Skeletal muscle tissue (tissue), 4 donors: ENCODE results near the gene YPEL3. TPM values are rescaled to one million over a fixed set of nuclear protein-coding genes. Genes with fewer than 3 reads are reported as not detected.
A peak's percentile ranks its signal among the peaks of the same experiment; 100 is the strongest.
"Not testable (repeated sequence)": the region's sequence is repeated elsewhere in the genome, so short reads cannot be mapped to it uniquely, and the experiment has no call there.

Experiments
- H3K27ac ChIP-seq: one replicate; pipeline ENCODE4 v1.7.0; 2013; ENCODE audit warnings: mild to moderate bottlenecking, low read depth, low read length, inconsistent platforms
- H3K27me3 ChIP-seq, 3 donors: one replicate each; pipeline ENCODE4 v1.7.0; 2013; ENCODE audit warnings: low read length in 3 of 3; ENCODE audit not compliant: control insufficient read depth in 3 of 3, insufficient read depth in 3 of 3
- H3K36me3 ChIP-seq, 3 donors: one replicate each; pipeline ENCODE4 v1.7.0; 2013; ENCODE audit warnings: low read length in 3 of 3; ENCODE audit not compliant: control insufficient read depth in 3 of 3, insufficient read depth in 3 of 3
- H3K4me1 ChIP-seq, 3 donors: one replicate each; pipeline ENCODE4 v1.7.0; 2013; ENCODE audit warnings: low read length in 3 of 3, mild to moderate bottlenecking in 3 of 3; ENCODE audit not compliant: control insufficient read depth in 3 of 3, insufficient read depth in 3 of 3
- H3K4me3 ChIP-seq, 3 donors: one replicate each; pipeline ENCODE4 v1.7.0; 2013; ENCODE audit warnings: low read length in 3 of 3
- H3K9ac ChIP-seq, 3 donors: one replicate each; pipeline ENCODE4 v1.7.0; 2013; ENCODE audit warnings: low read length in 3 of 3, mild to moderate bottlenecking in 3 of 3, moderate library complexity in 2 of 3, low read depth in 1 of 3
- H3K9me3 ChIP-seq, 3 donors: one replicate each; pipeline ENCODE4 v1.7.0; 2013; ENCODE audit warnings: low read length in 3 of 3; ENCODE audit not compliant: control insufficient read depth in 3 of 3
- total RNA-seq: library from RNA; depleted of rRNA; stranded (reverse); fragments of >200 nt; gene quantifications from one replicate; pipeline ENCODE4 v1.2.3, GENCODE V29; 2014
- donor health status: Osteomylitis.

Gene YPEL3
- total RNA-seq, 1 donor from 2014 or later: 14.1 TPM

DNA sequence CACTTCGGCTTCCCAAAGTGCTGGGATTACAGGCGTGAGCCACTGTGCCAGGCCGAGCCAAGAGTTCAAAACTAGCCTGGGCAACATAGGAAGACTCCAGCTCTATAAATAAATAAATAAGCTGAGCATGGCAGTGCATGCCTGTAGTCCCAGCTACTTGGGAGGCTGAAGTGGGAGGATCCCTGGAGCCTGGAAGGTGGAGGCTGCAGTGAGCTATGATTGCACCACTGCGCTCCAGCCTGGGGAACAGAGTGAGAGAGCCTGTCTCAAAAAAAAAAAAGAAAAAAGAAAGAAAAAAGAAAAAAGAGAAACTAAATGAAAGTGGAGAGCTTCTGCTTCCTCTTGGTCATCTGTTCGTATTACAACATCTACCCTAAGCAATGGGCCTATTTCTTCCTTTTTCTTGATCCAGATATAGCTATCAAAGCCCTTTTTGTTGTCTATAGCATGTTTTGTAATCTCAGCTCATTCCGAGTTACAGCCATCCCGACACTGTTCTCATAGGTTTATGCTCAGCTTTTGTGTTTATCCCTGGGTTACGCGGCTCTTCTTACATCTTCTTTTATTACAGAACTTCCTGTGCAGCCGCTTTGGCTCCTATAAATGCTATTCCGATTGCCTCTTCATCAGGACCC lies 41.1 kb upstream of the YPEL3 start:
- H3K9me3 ChIP-seq: no peaks in the 10 kb centered on the region
- no peaks in the 10 kb centered on the region for H3K36me3 ChIP-seq
- no peak overlapping the region for H3K9ac ChIP-seq
- H3K27ac ChIP-seq: no peak overlapping the region
- no peaks in the 10 kb centered on the region for H3K4me1 ChIP-seq
- no peaks in the 10 kb centered on the region for H3K27me3 ChIP-seq
- no peak overlapping the region for H3K4me3 ChIP-seq

DNA sequence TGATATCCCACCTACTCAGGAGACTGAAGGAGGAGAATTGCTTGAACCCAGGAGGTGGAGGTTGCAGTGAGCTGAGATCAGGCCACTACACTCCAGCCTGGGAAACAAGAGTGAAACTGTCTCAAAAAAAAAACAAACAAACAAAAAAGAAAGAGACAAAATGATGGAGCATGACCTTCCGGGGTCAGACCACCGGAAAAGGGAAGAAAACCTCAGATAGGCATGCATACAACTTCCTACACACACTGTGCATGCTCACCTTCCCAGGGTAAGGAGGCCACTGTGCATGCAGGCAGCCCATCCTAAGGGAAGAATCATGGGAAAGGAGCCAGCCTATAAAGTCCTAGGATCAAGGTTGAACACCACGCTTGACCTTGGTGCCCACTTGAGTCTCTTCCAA lies 36.6 kb upstream of the YPEL3 start:
- Histone ChIP-seq H3K36me3 (no peaks in the 10 kb centered on the region), H3K27me3 (no peaks in the 10 kb centered on the region), H3K9me3 (no peaks in the 10 kb centered on the region), H3K4me3 (no peak overlapping the region), H3K4me1 (no peaks in the 10 kb centered on the region), H3K9ac (no peak overlapping the region), H3K27ac (no peak overlapping the region)

DNA sequence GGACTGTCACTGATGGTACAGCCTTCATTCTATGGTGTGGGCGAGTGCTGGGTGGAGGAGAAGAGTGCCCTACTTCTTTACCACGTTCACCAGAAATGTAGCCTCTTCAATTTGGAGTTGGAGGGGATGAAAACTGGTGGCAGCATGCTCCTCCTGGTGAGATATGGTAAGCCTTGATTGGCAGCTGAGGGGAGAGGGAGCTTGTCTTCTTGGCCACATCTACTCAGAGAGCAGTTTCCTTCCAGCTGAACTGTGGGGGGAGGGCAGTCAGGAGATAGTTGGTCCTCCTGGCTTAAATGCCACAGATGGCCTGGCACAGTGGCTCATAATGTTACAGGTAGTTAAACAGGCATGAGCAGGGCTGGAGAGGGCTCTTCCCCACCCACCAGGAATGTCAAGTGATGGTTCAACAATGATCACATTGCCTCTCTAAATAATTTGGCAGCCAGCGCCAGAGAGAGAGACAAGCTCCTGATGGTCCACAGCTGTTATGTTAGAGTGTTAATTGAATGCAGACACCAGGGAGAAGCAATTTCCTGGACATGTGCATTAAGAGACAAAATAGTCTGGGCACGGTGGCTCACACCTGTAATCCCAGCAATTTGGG lies 36.0 kb upstream of the YPEL3 start:
- Histone ChIP-seq H3K9ac (no peak overlapping the region), H3K27ac (no peak overlapping the region), H3K4me1 (no peaks in the 10 kb centered on the region), H3K4me3 (no peak overlapping the region), H3K9me3 (no peaks in the 10 kb centered on the region), H3K36me3 (no peaks in the 10 kb centered on the region), H3K27me3 (no peaks in the 10 kb centered on the region)

DNA sequence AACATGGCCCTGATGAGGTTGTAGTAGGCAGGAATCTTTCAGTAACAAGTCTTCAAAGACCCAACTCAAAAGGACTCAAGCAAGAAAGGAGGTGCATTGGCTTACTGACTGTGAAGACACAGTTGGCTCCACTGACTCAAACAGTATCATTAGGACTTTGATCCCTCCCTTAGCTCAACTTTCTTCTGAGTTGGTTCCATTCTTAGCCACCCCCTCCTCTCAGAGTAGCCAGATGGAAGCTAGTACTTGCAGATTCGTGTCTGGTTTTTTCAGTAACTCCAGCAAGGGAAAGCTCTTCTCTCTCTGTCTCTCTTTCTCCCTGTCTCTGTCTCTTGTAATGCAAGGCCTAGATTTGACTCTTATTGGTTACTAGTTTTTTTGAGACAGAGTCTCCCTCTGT lies 32.0 kb upstream of the YPEL3 start:
- Histone ChIP-seq H3K4me3 (no peak overlapping the region), H3K9me3 (no peaks in the 10 kb centered on the region), H3K36me3 (no peaks in the 10 kb centered on the region), H3K27ac (no peak overlapping the region), H3K4me1 (peaks cover 0 to 13% (median 0%) of the 10 kb centered on the region in 3 donors), H3K27me3 (no peaks in the 10 kb centered on the region), H3K9ac (no peak overlapping the region)

DNA sequence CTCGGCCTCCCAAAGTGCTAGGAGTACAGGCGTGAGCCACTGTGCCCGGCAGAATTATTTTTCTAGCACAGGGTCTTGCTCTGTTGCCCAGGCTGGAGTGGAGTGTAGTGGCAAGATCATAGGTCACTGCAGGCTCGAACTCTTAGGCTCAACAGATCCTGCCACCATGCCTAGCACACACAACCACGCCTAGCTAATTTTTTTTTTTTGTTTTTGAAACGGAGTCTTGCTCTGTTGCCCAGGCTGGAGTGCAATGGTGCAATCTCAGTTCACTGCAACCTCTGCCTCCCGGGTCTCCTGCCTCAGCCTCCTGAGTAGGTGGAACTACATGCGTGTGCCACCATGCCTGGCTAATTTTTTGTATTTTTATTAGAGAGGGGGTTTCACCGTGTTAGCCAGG lies 29.7 kb upstream of the YPEL3 start:
- not testable (repeated sequence) for H3K36me3 ChIP-seq, H3K9ac ChIP-seq, H3K9me3 ChIP-seq, H3K27me3 ChIP-seq, H3K27ac ChIP-seq, H3K4me3 ChIP-seq
- peaks cover 12 to 27% (median 18%) of the 10 kb centered on the region in 3 donors for H3K4me1 ChIP-seq

DNA sequence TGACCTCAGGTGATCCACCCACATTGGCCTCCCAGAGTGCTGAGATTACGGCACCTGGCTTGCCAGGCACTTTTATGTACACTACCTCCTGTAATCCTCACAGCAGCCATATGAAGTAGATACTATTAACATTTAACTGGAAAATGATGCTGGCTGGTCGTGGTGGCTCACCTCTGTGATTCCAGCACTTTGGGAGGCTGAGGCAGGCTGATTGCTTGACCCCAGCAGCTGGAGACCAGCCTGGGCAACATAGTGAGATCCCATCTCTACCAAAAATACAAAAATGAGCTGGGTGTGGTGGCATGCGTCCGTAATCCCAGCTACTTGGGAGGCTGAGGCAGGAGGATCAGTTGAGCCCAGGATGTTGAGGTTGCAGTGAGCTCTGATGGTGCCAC lies 29.0 kb upstream of the YPEL3 start:
- H3K27ac ChIP-seq: no peak overlapping the region
- no peaks in the 10 kb centered on the region for H3K27me3 ChIP-seq
- no peak overlapping the region for H3K9ac ChIP-seq
- H3K4me1 ChIP-seq: peaks cover 12 to 27% (median 18%) of the 10 kb centered on the region in 3 donors
- no peak overlapping the region for H3K4me3 ChIP-seq
- peaks cover 2 to 6% (median 2%) of the 10 kb centered on the region in 3 donors for H3K36me3 ChIP-seq
- H3K9me3 ChIP-seq: no peaks in the 10 kb centered on the region

DNA sequence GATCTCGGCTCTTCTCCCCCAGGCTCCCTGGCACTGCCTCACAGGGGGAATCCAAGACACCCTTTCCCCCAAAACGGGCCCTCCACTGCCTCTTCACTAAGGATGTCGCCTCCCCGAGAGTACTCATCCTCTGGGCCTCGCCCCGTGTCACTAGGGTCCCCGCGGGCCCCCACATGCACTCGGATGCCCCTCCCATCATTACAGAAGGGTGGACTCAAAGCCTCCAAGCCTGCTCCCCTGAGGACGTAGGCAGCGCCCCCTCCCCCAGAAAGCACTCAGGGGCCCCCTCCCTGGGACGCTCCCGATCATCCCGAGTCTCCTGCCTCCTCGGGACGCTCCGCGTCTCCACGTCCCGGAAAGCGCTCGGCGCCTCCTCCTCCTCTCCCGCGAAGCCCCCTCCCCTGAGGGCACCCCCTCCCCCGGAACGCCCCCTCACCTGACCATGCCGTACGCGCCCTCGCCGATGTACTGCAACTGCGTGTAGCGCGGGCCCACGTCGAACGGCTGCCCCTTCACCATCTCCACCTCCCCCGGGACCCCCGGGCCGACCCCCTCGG lies 26.7 kb upstream of the YPEL3 start:
- peak overlapping the region; percentile 78 to 82 (median 82) for H3K4me3 ChIP-seq
- peaks cover 17 to 24% (median 20%) of the 10 kb centered on the region in 3 donors for H3K36me3 ChIP-seq
- H3K9ac ChIP-seq: peak overlapping the region; percentile 72 to 85 (median 77)
- no peaks in the 10 kb centered on the region for H3K27me3 ChIP-seq
- H3K4me1 ChIP-seq: peaks cover 12 to 27% (median 18%) of the 10 kb centered on the region in 3 donors
- no peaks in the 10 kb centered on the region for H3K9me3 ChIP-seq
- H3K27ac ChIP-seq: peak overlapping the region; percentile 90

DNA sequence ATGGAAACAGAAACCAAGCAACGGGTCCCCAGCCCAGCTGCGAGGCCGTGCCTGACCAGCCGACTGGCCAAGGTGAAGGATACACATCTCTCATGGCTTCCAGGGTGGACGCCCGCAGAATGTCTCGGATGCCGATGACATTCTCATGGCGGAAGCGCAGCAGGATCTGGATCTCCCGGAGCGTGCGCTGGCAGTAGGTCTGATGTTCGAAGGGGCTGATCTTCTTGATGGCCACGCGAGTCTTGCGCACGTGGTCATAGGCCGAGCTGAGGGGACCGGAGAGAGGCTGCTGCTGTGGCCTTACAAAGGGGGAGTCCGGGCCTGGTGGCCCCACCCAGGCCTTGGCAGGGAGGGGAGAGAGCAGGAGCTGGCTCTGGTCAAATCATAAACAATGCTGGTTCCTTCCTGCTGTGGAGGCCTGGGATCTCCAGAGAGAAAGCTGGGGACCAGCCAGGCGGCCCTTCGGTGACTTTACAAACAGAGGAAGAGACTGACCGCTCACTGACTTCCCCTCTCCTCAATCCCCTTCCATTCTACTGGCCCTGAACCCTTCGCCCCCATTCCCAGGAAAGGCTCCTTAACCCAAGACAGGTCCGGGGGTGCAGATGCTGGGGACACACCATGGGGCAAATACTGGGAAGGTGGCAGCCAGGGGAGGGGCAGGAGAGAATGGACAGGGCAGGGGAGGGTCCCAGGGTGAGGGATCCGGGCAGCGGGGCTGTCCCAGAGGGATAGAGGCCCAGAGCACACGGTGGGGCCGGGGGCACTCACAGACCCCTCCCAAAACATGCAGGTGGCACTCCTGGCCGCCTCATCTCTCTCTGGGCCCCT lies 25.9 kb upstream of the YPEL3 start:
- peaks cover 24 to 31% (median 27%) of the 10 kb centered on the region in 3 donors for H3K36me3 ChIP-seq
- no peaks in the 10 kb centered on the region for H3K27me3 ChIP-seq
- peaks cover 12 to 27% (median 18%) of the 10 kb centered on the region in 3 donors for H3K4me1 ChIP-seq
- no peaks in the 10 kb centered on the region for H3K9me3 ChIP-seq
- peak overlapping the region; percentile 78 to 82 (median 82) for H3K4me3 ChIP-seq
- peak overlapping the region; percentile 90 for H3K27ac ChIP-seq
- peak overlapping the region; percentile 72 to 85 (median 77) for H3K9ac ChIP-seq

DNA sequence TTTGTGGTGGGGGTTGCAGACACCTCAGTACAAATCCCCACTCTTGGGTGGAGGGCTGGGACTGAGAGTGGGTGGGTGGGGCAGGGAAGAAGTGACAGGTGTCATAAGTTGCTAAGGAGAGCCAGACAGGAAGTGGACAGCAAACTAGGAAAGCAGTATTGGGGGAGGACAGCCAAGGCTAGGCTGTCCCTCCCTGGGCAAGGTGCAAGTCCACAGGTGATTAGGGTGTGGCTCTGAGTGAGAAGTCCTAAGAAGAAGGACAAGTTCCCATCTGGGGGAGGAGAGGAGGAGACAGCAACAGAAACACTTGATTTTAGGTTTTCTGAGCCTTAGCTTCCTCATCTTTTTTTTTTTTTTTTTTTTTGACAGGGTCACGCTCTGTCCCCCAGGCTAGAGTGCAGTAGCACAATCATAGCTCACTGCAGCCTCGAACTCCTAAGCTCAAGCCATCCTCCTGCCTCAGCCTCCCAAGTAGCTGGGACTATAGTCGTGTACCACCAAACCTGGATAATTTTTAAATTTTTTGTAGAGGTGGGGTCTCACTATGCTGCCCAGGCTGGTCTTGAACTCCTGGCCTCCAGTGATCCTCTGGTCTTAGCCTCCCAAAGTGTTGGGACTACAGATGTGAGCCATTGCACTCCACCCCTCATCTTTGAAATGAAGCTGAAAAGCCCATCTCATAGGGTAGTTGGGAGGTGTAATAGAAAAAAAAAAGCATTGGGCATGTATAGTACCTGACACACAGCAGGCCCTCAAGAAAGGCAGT lies 24.5 kb upstream of the YPEL3 start:
- H3K4me1 ChIP-seq: peaks cover 12 to 27% (median 18%) of the 10 kb centered on the region in 3 donors
- H3K4me3 ChIP-seq: no peak overlapping the region
- no peaks in the 10 kb centered on the region for H3K9me3 ChIP-seq
- H3K27me3 ChIP-seq: no peaks in the 10 kb centered on the region
- no peak overlapping the region for H3K27ac ChIP-seq
- H3K36me3 ChIP-seq: peaks cover 30 to 35% (median 34%) of the 10 kb centered on the region in 3 donors
- no peak overlapping the region for H3K9ac ChIP-seq
